ENCODE measurements around the gene AEBP1. TPM values are rescaled to one million over a fixed set of nuclear protein-coding genes. Genes with fewer than 3 reads are reported as not detected.

The AEBP1 gene
- total and polyA plus RNA-seq, 3 donors from 2014 or later: 74.5 to 168 (median 102) TPM

GRCh38 chr7:44103566-44103922 is 601 bp upstream of the AEBP1 start:
- intact Hi-C loops (cut with DNase I; ENCODE audit: low total_unique reads): no loop called here
- peak overlapping the region in 1 of 2 donors; percentile 66 for H3K4me3 ChIP-seq
- peaks cover 14% of the 10 kb centered on the region for H3K4me1 ChIP-seq

GRCh38 chr7:44104860-44105771 is 971 bp downstream of the AEBP1 start:
- no peak for TF ChIP-seq POLR2A (IDR thresholded peaks at IDR 0.05)
- TF ChIP-seq CTCF (IDR thresholded peaks at IDR 0.05): no peak
- no peak for DNase-seq

More at GRCh38 chr7:44103566-44103922, 601 bp upstream of the AEBP1 start:
- H3K27ac ChIP-seq: peak overlapping the region; percentile 80 to 94
- TF ChIP-seq POLR2A (IDR thresholded peaks at IDR 0.05): no peak
- no peaks in the 10 kb centered on the region for H3K9me3 ChIP-seq
- DNase-seq: no peak
- H3K27me3 ChIP-seq: no peaks in the 10 kb centered on the region
- WGBS, 2 donors: 59% methylated on average over 8 of the region's 8 CpGs; no CpG with 5 or more reads in 1 of the 2 donors
- no peaks in the 10 kb centered on the region for H3K36me3 ChIP-seq (ENCODE audit: low read depth, missing control alignments)

GRCh38 chr7:44105832-44106231 is 1.7 kb downstream of the AEBP1 start:
- no peak for DNase-seq
- Histone ChIP-seq H3K36me3 (ENCODE audit: low read depth, missing control alignments) (no peaks in the 10 kb centered on the region), H3K4me3 (no peak overlapping the region), H3K27me3 (no peaks in the 10 kb centered on the region), H3K4me1 (peaks cover 10% of the 10 kb centered on the region), H3K27ac (peak overlapping the region; percentile 80 to 94), H3K9me3 (no peaks in the 10 kb centered on the region)
- intact Hi-C loops (cut with DNase I; ENCODE audit: low total_unique reads): no loop called here
- TF ChIP-seq POLR2A (IDR thresholded peaks at IDR 0.05): no peak
- TF ChIP-seq CTCF (IDR thresholded peaks at IDR 0.05): no peak
- 75 to 83% methylated on average over 2 of the region's 2 CpGs for WGBS, 2 donors

More at GRCh38 chr7:44104860-44105771, 971 bp downstream of the AEBP1 start:
- intact Hi-C loops (cut with DNase I; ENCODE audit: low total_unique reads): no loop called here
- Histone ChIP-seq H3K27ac (peak overlapping the region; percentile 80 to 94), H3K9me3 (no peaks in the 10 kb centered on the region), H3K4me1 (peaks cover 14% of the 10 kb centered on the region), H3K27me3 (no peaks in the 10 kb centered on the region), H3K36me3 (ENCODE audit: low read depth, missing control alignments) (no peaks in the 10 kb centered on the region), H3K4me3 (peak overlapping the region; percentile 61 to 66)
- WGBS, 2 donors: 19 to 30% methylated on average over 7 to 28 of the region's 28 CpGs

- WGBS, 2 donors: 81 to 88% methylated on average over 6 to 10 of the region's 10 CpGs
- peak overlapping the region in 1 of 2 donors; percentile 94 for H3K27ac ChIP-seq
- no peaks in the 10 kb centered on the region for H3K27me3 ChIP-seq
- DNase-seq: no peak
- no peak for TF ChIP-seq CTCF (IDR thresholded peaks at IDR 0.05)
- no peak for TF ChIP-seq POLR2A (IDR thresholded peaks at IDR 0.05)
- intact Hi-C loops (cut with DNase I; ENCODE audit: low total_unique reads): no loop called here
- no peak overlapping the region for H3K4me3 ChIP-seq
- no peaks in the 10 kb centered on the region for H3K36me3 ChIP-seq (ENCODE audit: low read depth, missing control alignments)
- peaks cover 9% of the 10 kb centered on the region for H3K4me1 ChIP-seq
- no peaks in the 10 kb centered on the region for H3K9me3 ChIP-seq
These were observed 2.3 kb downstream of the AEBP1 start for GRCh38 chr7:44106311-44107065.

Measured in testis (tissue), 3 donors.